Measurements from ENCODE around the gene DOK3.

- TF ChIP-seq TAF1 (IDR thresholded peaks at IDR 0.05; ENCODE audit: borderline replicate concordance, insufficient read depth, low read length), result no peak
- no peak for TF ChIP-seq FOXP2 (optimal IDR thresholded peaks at IDR 0.05; ENCODE audit: borderline replicate concordance, extremely low read depth, extremely low read length, insufficient read depth)
Observed at GRCh38 chr5:177555228-177555627, 45.6 kb upstream of the DOK3 start.

Measured in PFSK-1 (cell line).